PFSK-1 (cell line): ENCODE results near the gene OR6M1.

Experiments used
- POLR2AphosphoS5 ChIP-seq: IDR thresholded peaks from 2 replicates; pipeline ENCODE4 v1.6.1; 2012; ENCODE audit warnings: low read depth, mild to moderate bottlenecking, control low read depth, low read length, moderate library complexity
- TAF1 ChIP-seq: IDR thresholded peaks from 2 replicates; pipeline ENCODE4 v1.6.1; 2012; ENCODE audit warnings: low read length, control low read depth, borderline replicate concordance; ENCODE audit not compliant: insufficient read depth
- TF ChIP-seq, protein P1 (sequence below), 2 experiments: IDR thresholded peaks; 2 replicates each; pipeline versions ENCODE4 v1.6.1 to v1.8.0; 2011 to 2012; ENCODE audit warnings: low read depth in 2 of 2, low read length in 2 of 2, control low read depth in 1 of 2, inconsistent platforms in 1 of 2, mild to moderate bottlenecking in 1 of 2, moderate library complexity in 1 of 2; ENCODE audit not compliant: insufficient read depth in 1 of 2

DNA sequence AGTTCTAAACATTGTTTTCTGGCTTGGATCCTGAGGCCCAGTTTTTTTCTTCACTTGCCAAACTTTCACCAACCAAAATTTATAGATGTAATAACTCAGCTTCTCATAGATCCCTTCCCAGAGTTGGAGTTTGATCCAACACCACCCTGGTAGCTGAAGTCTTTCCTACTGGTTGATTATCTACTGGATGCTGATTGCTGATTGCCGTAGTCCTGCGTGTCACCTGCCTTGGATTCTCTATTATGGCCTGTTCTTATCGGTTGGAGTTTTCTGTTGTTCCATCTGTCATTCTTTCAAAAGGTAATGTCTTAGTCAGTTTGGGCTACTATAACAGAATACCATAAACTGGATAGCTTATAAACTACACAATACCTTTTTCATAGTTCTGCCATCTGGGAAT lies 34.5 kb downstream of the OR6M1 start:
- TF ChIP-seq POLR2AphosphoS5, result no peak
- TF ChIP-seq, protein P1, sequence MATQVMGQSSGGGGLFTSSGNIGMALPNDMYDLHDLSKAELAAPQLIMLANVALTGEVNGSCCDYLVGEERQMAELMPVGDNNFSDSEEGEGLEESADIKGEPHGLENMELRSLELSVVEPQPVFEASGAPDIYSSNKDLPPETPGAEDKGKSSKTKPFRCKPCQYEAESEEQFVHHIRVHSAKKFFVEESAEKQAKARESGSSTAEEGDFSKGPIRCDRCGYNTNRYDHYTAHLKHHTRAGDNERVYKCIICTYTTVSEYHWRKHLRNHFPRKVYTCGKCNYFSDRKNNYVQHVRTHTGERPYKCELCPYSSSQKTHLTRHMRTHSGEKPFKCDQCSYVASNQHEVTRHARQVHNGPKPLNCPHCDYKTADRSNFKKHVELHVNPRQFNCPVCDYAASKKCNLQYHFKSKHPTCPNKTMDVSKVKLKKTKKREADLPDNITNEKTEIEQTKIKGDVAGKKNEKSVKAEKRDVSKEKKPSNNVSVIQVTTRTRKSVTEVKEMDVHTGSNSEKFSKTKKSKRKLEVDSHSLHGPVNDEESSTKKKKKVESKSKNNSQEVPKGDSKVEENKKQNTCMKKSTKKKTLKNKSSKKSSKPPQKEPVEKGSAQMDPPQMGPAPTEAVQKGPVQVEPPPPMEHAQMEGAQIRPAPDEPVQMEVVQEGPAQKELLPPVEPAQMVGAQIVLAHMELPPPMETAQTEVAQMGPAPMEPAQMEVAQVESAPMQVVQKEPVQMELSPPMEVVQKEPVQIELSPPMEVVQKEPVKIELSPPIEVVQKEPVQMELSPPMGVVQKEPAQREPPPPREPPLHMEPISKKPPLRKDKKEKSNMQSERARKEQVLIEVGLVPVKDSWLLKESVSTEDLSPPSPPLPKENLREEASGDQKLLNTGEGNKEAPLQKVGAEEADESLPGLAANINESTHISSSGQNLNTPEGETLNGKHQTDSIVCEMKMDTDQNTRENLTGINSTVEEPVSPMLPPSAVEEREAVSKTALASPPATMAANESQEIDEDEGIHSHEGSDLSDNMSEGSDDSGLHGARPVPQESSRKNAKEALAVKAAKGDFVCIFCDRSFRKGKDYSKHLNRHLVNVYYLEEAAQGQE (IDR thresholded peaks at IDR 0.05; ENCODE audit: insufficient read depth in 1 of 2, low read depth in 2 of 2, low read length in 2 of 2), result no peak
- no peak for TF ChIP-seq TAF1
